ENCODE measurements around the gene CCNI.
"Not testable (repeated sequence)": the region's sequence is repeated elsewhere in the genome, so short reads cannot be mapped to it uniquely, and the experiment has no call there.

The CCNI gene

GRCh38 chr4:77093401-77093800 lies 17.6 kb upstream of the CCNI start:
- no peak overlapping the region for H3K27ac ChIP-seq (ENCODE audit: low read length)
- ATAC-seq (ENCODE audit: insufficient read depth, low read depth) = no peak

GRCh38 chr4:77092975-77093374 lies 17.2 kb upstream of the CCNI start:
- DNase-seq = no peak
- Histone ChIP-seq H3K79me2 (ENCODE audit: insufficient read depth, low read length) (no peaks in the 10 kb centered on the region), H3K36me3 (ENCODE audit: insufficient read depth, low read length) (no peaks in the 10 kb centered on the region), H3K4me2 (ENCODE audit: insufficient read depth, low read length) (no peak overlapping the region), H3K4me3 (ENCODE audit: low read depth in 1 of 2, low read length in 2 of 2) (no peak overlapping the region), H3K9ac (ENCODE audit: low read depth, low read length) (no peak overlapping the region), H3K4me1 (ENCODE audit: insufficient read depth, low read length) (no peaks in the 10 kb centered on the region), H2AFZ (ENCODE audit: low read depth, low read length) (no peak overlapping the region), H4K20me1 (ENCODE audit: insufficient read depth, low read length) (no peaks in the 10 kb centered on the region), H3K9me3 (ENCODE audit: insufficient read depth, low read length, severe bottlenecking) (no peaks in the 10 kb centered on the region), H3K27me3 (ENCODE audit: insufficient read depth, low read length, poor library complexity) (no peaks in the 10 kb centered on the region), H3K27ac (ENCODE audit: low read length) (no peak overlapping the region)
- ATAC-seq (ENCODE audit: insufficient read depth, low read depth) = no peak
- no peak for TF ChIP-seq EZH2 (IDR thresholded peaks at IDR 0.05; ENCODE audit: borderline replicate concordance, low read depth, low read length, severe bottlenecking)
- no peak for TF ChIP-seq CTCF (IDR thresholded peaks at IDR 0.05; ENCODE audit: borderline replicate concordance, extremely low read depth, low read length, poor library complexity, severe bottlenecking)

More at GRCh38 chr4:77093401-77093800, 17.6 kb upstream of the CCNI start:
- Histone ChIP-seq H3K79me2 (ENCODE audit: insufficient read depth, low read length) (no peaks in the 10 kb centered on the region), H3K9me3 (ENCODE audit: insufficient read depth, low read length, severe bottlenecking) (no peaks in the 10 kb centered on the region), H3K4me3 (ENCODE audit: low read depth in 1 of 2, low read length in 2 of 2) (no peak overlapping the region), H3K4me1 (ENCODE audit: insufficient read depth, low read length) (no peaks in the 10 kb centered on the region), H2AFZ (ENCODE audit: low read depth, low read length) (no peak overlapping the region), H3K27me3 (ENCODE audit: insufficient read depth, low read length, poor library complexity) (no peaks in the 10 kb centered on the region), H3K36me3 (ENCODE audit: insufficient read depth, low read length) (no peaks in the 10 kb centered on the region), H4K20me1 (ENCODE audit: insufficient read depth, low read length) (no peaks in the 10 kb centered on the region), H3K9ac (ENCODE audit: low read depth, low read length) (no peak overlapping the region), H3K4me2 (ENCODE audit: insufficient read depth, low read length) (no peak overlapping the region)
- TF ChIP-seq EZH2 (IDR thresholded peaks at IDR 0.05; ENCODE audit: borderline replicate concordance, low read depth, low read length, severe bottlenecking) (no peak), CTCF (IDR thresholded peaks at IDR 0.05; ENCODE audit: borderline replicate concordance, extremely low read depth, low read length, poor library complexity, severe bottlenecking) (no peak)
- DNase-seq = no peak

GRCh38 chr4:77089866-77090265 lies 14.1 kb upstream of the CCNI start:
- TF ChIP-seq CTCF (IDR thresholded peaks at IDR 0.05; ENCODE audit: borderline replicate concordance, extremely low read depth, low read length, poor library complexity, severe bottlenecking) (no peak), EZH2 (IDR thresholded peaks at IDR 0.05; ENCODE audit: borderline replicate concordance, low read depth, low read length, severe bottlenecking) (no peak)
- Histone ChIP-seq H3K9ac (ENCODE audit: low read depth, low read length) (no peak overlapping the region), H3K4me1 (ENCODE audit: insufficient read depth, low read length) (no peaks in the 10 kb centered on the region), H3K4me2 (ENCODE audit: insufficient read depth, low read length) (no peak overlapping the region), H3K79me2 (ENCODE audit: insufficient read depth, low read length) (no peaks in the 10 kb centered on the region), H3K27me3 (ENCODE audit: insufficient read depth, low read length, poor library complexity) (no peaks in the 10 kb centered on the region), H3K9me3 (ENCODE audit: insufficient read depth, low read length, severe bottlenecking) (no peaks in the 10 kb centered on the region), H2AFZ (ENCODE audit: low read depth, low read length) (no peak overlapping the region), H4K20me1 (ENCODE audit: insufficient read depth, low read length) (no peaks in the 10 kb centered on the region), H3K27ac (ENCODE audit: low read length) (no peak overlapping the region), H3K4me3 (ENCODE audit: low read depth in 1 of 2, low read length in 2 of 2) (no peak overlapping the region), H3K36me3 (ENCODE audit: insufficient read depth, low read length) (no peaks in the 10 kb centered on the region)
- no peak for ATAC-seq (ENCODE audit: insufficient read depth, low read depth)
- DNase-seq = no peak

- not testable (repeated sequence) for H3K4me2 ChIP-seq (ENCODE audit: insufficient read depth, low read length); DNase-seq
Observed at GRCh38 chr4:77087027-77087426, 11.2 kb upstream of the CCNI start.

More at GRCh38 chr4:77087027-77087426, 11.2 kb upstream of the CCNI start:
- H3K4me3 ChIP-seq (ENCODE audit: low read depth in 1 of 2, low read length in 2 of 2); H3K36me3 ChIP-seq (ENCODE audit: insufficient read depth, low read length); H3K79me2 ChIP-seq (ENCODE audit: insufficient read depth, low read length); H3K9ac ChIP-seq (ENCODE audit: low read depth, low read length); H3K27ac ChIP-seq (ENCODE audit: low read length); H4K20me1 ChIP-seq (ENCODE audit: insufficient read depth, low read length); ATAC-seq (ENCODE audit: insufficient read depth, low read depth); H3K27me3 ChIP-seq (ENCODE audit: insufficient read depth, low read length, poor library complexity); H3K4me1 ChIP-seq (ENCODE audit: insufficient read depth, low read length); H2AFZ ChIP-seq (ENCODE audit: low read depth, low read length); H3K9me3 ChIP-seq (ENCODE audit: insufficient read depth, low read length, severe bottlenecking): not testable (repeated sequence)

Data from DND-41 (cell line).